ENCODE measurements around the gene MTG2.

GRCh38 chr20:62186887-62187866, 4.3 kb downstream of the MTG2 start:
- TF ChIP-seq YY1 (IDR thresholded peaks at IDR 0.05): no peak
- no peak for TF ChIP-seq CTCF (IDR thresholded peaks at IDR 0.05; ENCODE audit: low read depth, low read length, missing input control)
- no peak for TF ChIP-seq REST (IDR thresholded peaks at IDR 0.05)
- TF ChIP-seq MAX (IDR thresholded peaks at IDR 0.05): no peak
- no peak for TF ChIP-seq SP1 (IDR thresholded peaks at IDR 0.05)
- no peak for TF ChIP-seq TAF1 (conservative IDR thresholded peaks at IDR 0.05)
- no peak for TF ChIP-seq JUND (IDR thresholded peaks at IDR 0.05)
- no peak for TF ChIP-seq RAD21 (IDR thresholded peaks at IDR 0.05)
- no peak for TF ChIP-seq ATF3 (IDR thresholded peaks at IDR 0.05)
- no peak for TF ChIP-seq EGR1 (IDR thresholded peaks at IDR 0.05; ENCODE audit: low read depth in 2 of 2)
- peak in 1 of 2 donors; percentile 9 for TF ChIP-seq RXRA (IDR thresholded peaks at IDR 0.05)

Measured in liver (tissue), 3 donors.